ENCODE results near the gene TMPRSS11D.

The TMPRSS11D gene

GRCh38 chr4:67915400-67915966, 31.7 kb upstream of the TMPRSS11D start:
- Histone ChIP-seq H3K4me3 (IDR thresholded peaks at IDR 0.05; ENCODE audit: insufficient read depth, low read depth, low read length) (no peak overlapping the region), H3K27ac (no peak overlapping the region), H2AFZ (ENCODE audit: low read depth) (no peak overlapping the region), H3K4me2 (no peak overlapping the region), H3K79me2 (ENCODE audit: insufficient read depth, low read depth) (no peaks in the 10 kb centered on the region), H3K36me3 (ENCODE audit: insufficient read depth) (no peaks in the 10 kb centered on the region), H4K20me1 (ENCODE audit: insufficient read depth) (no peaks in the 10 kb centered on the region), H3K9ac (no peak overlapping the region), H3K4me1 (ENCODE audit: low read depth, poor library complexity, severe bottlenecking) (no peaks in the 10 kb centered on the region), H3K27me3 (ENCODE audit: insufficient read depth, low read depth) (no peaks in the 10 kb centered on the region)
- TF ChIP-seq CTCF (conservative IDR thresholded peaks at IDR 0.05; ENCODE audit: low read depth, low read length), result no peak

GRCh38 chr4:67912080-67912479, 28.3 kb upstream of the TMPRSS11D start:
- Histone ChIP-seq H3K36me3 (ENCODE audit: insufficient read depth) (no peaks in the 10 kb centered on the region), H3K27me3 (ENCODE audit: insufficient read depth, low read depth) (no peaks in the 10 kb centered on the region), H2AFZ (ENCODE audit: low read depth) (no peak overlapping the region), H3K4me3 (IDR thresholded peaks at IDR 0.05; ENCODE audit: insufficient read depth, low read depth, low read length) (no peak overlapping the region), H3K27ac (no peak overlapping the region), H3K9ac (no peak overlapping the region), H4K20me1 (ENCODE audit: insufficient read depth) (no peaks in the 10 kb centered on the region), H3K79me2 (ENCODE audit: insufficient read depth, low read depth) (no peaks in the 10 kb centered on the region), H3K4me1 (ENCODE audit: low read depth, poor library complexity, severe bottlenecking) (no peaks in the 10 kb centered on the region), H3K4me2 (no peak overlapping the region)
- no peak for TF ChIP-seq CTCF (conservative IDR thresholded peaks at IDR 0.05; ENCODE audit: low read depth, low read length)

- H3K4me1 ChIP-seq (ENCODE audit: low read depth, poor library complexity, severe bottlenecking), result no peaks in the 10 kb centered on the region
- H3K9ac ChIP-seq, result no peak overlapping the region
- H3K4me3 ChIP-seq (IDR thresholded peaks at IDR 0.05; ENCODE audit: insufficient read depth, low read depth, low read length), result no peak overlapping the region
- H3K79me2 ChIP-seq (ENCODE audit: insufficient read depth, low read depth), result no peaks in the 10 kb centered on the region
- no peaks in the 10 kb centered on the region for H3K36me3 ChIP-seq (ENCODE audit: insufficient read depth)
- H2AFZ ChIP-seq (ENCODE audit: low read depth), result no peak overlapping the region
- no peak overlapping the region for H3K4me2 ChIP-seq
- H3K27ac ChIP-seq, result no peak overlapping the region
- H3K27me3 ChIP-seq (ENCODE audit: insufficient read depth, low read depth), result no peaks in the 10 kb centered on the region
- TF ChIP-seq CTCF (conservative IDR thresholded peaks at IDR 0.05; ENCODE audit: low read depth, low read length), result no peak
- no peaks in the 10 kb centered on the region for H4K20me1 ChIP-seq (ENCODE audit: insufficient read depth)
These were observed 27.8 kb upstream of the TMPRSS11D start for GRCh38 chr4:67911638-67912037.

GRCh38 chr4:67911141-67911540, 27.3 kb upstream of the TMPRSS11D start:
- no peak overlapping the region for H2AFZ ChIP-seq (ENCODE audit: low read depth)
- no peaks in the 10 kb centered on the region for H3K27me3 ChIP-seq (ENCODE audit: insufficient read depth, low read depth)
- no peak overlapping the region for H3K4me3 ChIP-seq (IDR thresholded peaks at IDR 0.05; ENCODE audit: insufficient read depth, low read depth, low read length)
- H4K20me1 ChIP-seq (ENCODE audit: insufficient read depth), result no peaks in the 10 kb centered on the region
- H3K9ac ChIP-seq, result no peak overlapping the region
- no peaks in the 10 kb centered on the region for H3K4me1 ChIP-seq (ENCODE audit: low read depth, poor library complexity, severe bottlenecking)
- no peak overlapping the region for H3K27ac ChIP-seq
- no peak for TF ChIP-seq CTCF (conservative IDR thresholded peaks at IDR 0.05; ENCODE audit: low read depth, low read length)
- no peaks in the 10 kb centered on the region for H3K79me2 ChIP-seq (ENCODE audit: insufficient read depth, low read depth)
- no peaks in the 10 kb centered on the region for H3K36me3 ChIP-seq (ENCODE audit: insufficient read depth)
- no peak overlapping the region for H3K4me2 ChIP-seq
